DMS114 treated with DMSO at 0.1 percent for 48 hours (cell line): Measurements from ENCODE around the gene ESAM.

Experiments used
- DNase-seq: peaks from one replicate; lab custom pipeline; 2025; ENCODE audit not compliant: unreplicated experiment; lab: John Stamatoyannopoulos, UW

Gene ESAM

GRCh38 chr11:124753624-124754023 is 8.5 kb downstream of the ESAM start:
- no peak for DNase-seq

DNA sequence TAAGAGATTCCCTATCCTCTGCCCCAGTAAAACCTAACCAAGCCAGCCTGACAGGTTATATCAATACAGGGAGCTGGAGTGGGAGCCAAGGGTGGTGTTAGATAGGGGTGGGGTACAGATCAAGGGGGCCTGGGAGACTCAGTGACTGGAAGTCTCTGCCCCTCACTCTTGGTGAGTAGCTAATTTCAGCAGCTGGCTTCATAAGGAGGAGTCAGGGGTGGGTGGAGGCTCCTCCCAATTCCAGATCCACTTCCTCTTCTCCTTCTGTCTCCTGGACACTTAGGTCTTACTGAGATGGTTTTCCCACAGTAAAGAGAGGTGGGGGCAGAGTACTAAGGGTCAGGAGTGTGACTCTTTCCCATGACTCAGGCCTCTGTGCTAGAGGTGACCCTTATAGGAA is 8.9 kb downstream of the ESAM start:
- no peak for DNase-seq

GRCh38 chr11:124752471-124753102 is 9.5 kb downstream of the ESAM start:
- DNase-seq: no peak

GRCh38 chr11:124751741-124752470 is 10.2 kb downstream of the ESAM start, which contains the start of gene VSIG2:
Gene VSIG2 (minus strand): TSS chr11:124752255. CDS start chr11:124752137, 118 bp downstream.
- DNase-seq: no peak

DNA sequence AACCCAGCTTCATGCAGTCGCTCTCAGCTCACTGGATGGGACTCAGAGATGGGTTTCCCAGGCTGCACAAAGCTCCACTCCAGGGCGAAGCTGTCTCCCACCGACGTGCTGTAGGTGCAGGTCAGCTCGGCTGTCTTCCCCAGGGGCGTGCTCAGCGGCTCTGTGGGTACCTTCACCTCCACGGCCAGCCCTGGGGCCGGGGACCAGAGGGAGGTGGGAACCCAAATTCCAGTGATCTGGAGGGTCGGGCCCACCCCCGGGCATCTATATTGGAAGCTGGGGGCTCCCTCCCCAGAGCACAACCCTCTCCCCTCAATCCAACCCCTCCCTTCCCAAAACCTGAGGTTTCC is 10.7 kb downstream of the ESAM start:
- no peak for DNase-seq

DNA sequence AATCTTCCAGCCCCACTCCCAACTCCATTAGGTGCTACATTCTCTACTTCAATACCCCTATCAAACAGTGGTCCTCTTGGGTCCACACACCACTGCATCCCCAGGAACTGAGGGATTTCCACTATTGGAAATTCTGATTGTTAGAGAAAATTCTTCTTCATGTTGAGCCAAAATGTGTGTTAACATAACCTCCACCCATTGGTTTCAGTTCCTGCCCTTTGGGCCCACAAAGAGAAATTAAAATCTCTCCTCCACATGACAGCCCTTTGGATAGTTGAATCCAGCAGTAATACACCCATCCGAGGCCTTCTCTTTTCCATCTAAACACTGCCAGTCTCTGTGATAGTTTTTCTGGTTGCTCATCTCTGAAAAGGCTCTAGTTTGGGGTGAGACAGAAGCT is 12.2 kb downstream of the ESAM start:
- DNase-seq: no peak

DNA sequence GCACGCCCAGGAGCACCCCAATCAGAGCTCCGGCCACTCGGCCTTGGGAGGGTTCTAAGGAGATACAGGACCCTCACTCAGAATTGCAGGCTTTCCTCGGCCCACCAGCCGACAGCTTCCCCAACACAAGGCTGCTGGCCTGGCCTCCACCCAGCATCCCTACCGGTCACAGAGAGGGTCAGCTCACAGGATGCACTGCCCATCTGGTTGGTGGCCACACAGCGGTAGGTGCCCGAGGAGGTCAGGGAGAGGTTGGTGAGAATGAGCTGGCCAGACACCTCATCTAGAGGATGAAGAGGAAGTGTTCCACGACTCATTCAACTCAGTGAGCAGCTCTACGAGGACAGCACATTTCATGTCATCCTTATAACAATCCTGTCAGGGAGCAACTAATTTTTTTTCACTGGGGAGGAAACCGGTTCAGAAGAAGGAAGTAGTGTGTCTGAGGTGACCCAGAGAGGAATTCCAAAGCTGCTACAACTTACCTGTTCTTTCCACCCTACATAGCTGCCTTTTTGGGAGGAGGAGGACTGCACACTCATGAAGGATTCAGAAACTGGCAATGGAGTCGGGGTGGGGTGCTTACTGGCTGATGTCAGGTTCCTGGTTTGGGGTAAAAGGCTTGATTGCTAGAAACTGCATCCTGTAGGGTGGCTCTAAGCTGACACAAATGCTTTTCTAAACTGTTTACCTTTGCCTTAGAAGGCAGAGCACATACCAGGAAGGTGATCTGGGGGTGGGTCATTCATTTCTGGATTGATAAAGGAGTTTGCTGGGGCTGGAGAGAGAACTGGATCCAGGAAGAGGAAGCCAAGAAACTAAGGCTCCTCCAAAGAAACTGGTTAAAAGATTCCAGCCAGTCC is 13.4 kb downstream of the ESAM start:
- DNase-seq: no peak

GRCh38 chr11:124748100-124748418 is 14.0 kb downstream of the ESAM start:
- DNase-seq: no peak

DNA sequence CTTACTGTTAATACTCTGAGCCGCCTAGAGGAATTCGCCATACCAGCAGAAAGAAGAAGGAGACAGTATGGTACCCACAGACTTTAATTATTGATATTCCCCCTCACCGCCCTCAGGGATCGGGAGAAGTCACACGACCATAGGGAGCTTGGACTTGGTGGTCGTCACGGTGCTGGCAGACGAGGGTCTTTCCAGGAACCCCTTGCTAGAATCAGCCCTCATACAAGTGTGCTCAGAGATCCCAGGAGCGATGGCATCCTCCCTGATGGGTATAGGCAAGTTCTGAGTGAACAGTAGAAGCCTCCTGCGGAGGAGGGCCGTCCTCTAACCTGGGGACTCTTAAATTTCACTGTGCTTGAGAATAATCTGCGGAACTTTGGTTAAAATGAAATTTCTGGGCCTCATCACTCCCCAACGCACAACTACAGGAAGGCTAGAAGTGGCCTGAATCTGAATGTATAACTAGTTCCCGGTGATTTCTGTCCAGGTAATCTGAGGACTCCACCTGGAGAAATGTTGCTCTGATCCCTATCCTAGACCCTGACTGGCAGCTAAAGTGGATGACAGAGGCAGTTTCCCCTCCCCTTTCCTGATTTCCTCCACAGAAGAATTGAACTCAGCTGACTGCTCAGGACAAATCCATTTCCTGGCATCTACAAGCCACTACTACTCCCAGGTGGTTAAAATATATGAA is 14.5 kb downstream of the ESAM start:
- no peak for DNase-seq

DNA sequence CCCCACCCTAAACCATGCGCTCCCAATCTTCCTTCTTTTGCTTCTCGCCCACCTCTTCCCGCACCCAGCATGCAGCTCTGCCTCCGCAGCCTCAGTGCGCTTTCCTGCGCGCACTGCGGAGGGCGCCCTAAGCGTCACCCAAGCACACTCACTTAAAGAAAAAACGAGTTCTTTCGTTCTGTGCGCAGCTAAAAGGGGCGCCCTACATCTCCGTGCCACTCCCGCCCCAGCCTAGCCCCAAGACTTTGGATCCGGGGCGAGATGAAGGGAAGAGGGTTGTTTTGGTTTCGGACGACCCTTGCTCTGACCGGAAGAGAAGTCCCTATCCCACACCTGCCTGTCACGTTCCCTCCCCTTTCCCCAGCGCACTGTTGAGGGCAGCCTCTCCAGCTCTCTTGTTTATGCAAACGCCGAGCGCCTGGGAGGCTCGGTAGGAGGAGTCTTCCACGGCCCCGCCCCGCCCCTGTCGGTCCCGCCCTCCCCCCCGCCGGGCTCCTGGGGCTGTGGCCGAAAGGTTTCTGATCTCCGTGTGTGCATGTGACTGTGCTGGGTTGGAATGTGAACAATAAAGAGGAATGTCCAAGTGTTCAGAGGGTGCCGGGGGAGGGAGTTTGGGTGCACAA is 15.4 kb downstream of the ESAM start:
- no peak for DNase-seq

GRCh38 chr11:124745835-124746620 is 16.1 kb downstream of the ESAM start:
- no peak for DNase-seq

DNA sequence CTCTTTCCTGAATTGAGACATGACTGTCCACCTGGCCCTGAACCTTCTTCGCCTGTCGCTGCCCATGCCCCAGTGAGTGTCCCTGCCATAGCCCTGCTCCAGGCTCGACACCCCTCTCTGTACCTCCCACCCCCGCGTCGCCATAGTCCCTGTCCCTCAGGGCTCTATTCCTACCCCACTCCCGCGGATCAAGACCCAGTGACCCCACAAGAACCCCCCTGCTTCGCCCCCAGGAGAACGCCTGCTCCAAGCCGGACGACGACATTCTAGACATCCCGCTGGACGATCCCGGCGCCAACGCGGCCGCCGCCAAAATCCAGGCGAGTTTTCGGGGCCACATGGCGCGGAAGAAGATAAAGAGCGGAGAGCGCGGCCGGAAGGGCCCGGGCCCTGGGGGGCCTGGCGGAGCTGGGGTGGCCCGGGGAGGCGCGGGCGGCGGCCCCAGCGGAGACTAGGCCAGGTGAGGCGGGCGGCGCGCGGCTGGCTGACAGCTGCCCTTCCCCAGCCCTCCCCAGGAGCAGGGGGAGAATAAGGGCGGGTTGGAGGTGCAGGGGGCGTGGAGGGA is 16.7 kb downstream of the ESAM start:
- DNase-seq: no peak

GRCh38 chr11:124743050-124743449 is 19.0 kb downstream of the ESAM start:
- no peak for DNase-seq

DNA sequence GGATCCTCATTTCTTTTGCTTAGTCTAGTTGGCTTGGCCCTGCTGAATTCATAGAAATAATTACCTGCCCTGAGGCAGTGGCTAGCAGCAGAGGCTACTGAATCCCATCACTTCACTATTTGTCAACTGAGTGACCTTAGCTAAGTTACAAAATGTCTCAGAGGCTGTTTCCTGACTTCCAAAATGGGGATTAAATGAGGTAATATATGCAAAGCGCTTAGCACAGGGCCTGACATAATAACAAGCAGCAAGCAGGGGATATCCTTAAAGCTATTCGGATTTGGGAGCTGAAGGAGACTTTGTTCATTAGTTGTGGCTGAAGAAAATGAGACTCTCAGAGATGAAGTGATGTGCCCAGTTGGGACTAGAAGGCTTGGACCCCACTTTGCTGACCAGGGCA is 19.5 kb downstream of the ESAM start:
- DNase-seq: no peak

DNA sequence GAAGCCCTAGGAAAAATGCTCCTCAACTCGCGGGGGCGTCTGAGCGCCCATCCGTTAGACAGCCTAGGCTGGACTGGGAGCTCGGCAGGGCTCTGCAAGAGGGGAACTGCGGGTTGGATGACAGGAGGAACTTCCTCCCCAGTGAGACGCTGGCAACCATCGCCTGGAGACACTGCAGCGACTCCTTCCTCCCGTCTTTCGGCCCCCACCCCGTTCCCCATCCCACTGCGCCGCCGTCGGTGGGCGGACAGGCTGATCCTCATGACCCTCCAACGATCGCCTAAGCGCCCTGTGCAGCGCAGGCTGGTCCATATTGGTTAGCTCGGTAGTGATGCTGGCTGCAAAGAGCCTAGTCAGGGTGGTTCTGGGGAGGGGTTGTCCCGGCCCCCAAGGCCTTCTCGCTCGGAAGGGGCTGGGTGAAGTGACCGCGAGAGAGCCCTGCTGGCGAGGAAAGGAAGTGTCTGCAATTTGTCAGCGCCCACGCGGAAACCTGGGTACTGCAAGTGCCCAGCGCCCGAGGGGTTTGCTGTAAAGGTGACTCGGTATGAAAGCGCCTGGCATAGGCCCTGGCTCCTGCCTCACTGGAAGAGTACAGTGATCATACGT is 21.7 kb downstream of the ESAM start:
- no peak for DNase-seq

DNA sequence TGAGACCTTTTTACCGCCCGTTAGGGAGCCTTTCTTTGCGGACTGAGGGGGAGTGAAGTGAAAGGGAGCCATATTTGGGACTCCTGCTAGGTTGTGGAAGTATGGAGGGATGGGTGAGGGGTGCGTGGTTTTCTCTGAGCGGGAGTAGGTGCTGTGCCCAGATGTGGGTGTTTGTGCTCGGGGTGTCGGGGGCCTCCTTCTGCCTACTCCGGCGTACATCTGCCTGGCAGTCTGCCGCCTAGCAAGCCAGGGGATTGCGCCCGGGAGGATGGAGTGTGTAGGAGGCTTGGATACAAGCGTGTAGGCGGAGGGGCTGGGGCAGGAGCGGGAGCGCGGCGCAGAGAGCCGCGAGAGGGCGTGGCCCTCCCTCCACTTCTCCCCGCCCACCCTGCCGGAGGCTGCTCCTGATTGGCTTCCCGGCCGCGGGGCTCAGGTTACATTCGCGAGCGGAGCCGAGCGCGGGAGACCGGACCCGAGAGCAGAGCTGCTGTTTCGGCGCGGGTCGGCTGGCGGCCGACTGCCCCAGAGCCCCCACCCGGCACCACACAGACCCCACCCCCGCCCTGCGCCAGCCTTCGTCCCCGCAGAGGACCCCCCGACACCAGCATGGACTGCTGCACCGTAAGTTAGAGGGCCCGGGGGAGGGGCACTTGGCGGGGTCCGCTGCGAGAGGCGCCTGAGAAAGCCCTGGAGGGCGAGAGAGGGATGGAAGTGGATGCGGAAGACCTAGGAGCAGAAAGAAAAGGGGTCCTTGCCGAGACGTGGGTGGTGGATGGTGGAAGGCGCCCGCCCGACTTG is 22.4 kb downstream of the ESAM start, which contains the start of gene NRGN:
TSS of gene NRGN (plus strand) at position 464 of the 798 bp plus-strand sequence. CDS start at position 607, 143 bp downstream.
- peak; percentile 57 for DNase-seq

GRCh38 chr11:124738713-124739478 is 23.2 kb downstream of the ESAM start:
- no peak for DNase-seq
